Upper lobe of left lung (tissue), 4 donors: Measurements from ENCODE around the gene KRTAP10-4.

Source experiments
- POLR2A ChIP-seq, 4 donors: fragments of 450-650 bp; IDR thresholded peaks; one replicate each; pipeline ENCODE4 v1.5.1; 2016 to 2017; ENCODE audit warnings: antibody characterized with exemption in 4 of 4, mild to moderate bottlenecking in 2 of 4
- POLR2AphosphoS5 ChIP-seq, 2 donors: sonication (generic); formaldehyde crosslinking; IDR thresholded peaks; one replicate each; pipeline ENCODE4 v1.5.1; 2017; ENCODE audit warnings: antibody characterized with exemption in 2 of 2
- TF ChIP-seq, protein P1 (sequence below), 6 experiments: fragments of 450-650 bp in 4 of 6; fragments of 200-600 bp in 2 of 6; sonication (generic) in 2 of 6; IDR thresholded peaks; one replicate each; pipeline ENCODE4 v1.5.1; 2016 to 2019; ENCODE audit warnings: antibody characterized with exemption in 6 of 6

DNA sequence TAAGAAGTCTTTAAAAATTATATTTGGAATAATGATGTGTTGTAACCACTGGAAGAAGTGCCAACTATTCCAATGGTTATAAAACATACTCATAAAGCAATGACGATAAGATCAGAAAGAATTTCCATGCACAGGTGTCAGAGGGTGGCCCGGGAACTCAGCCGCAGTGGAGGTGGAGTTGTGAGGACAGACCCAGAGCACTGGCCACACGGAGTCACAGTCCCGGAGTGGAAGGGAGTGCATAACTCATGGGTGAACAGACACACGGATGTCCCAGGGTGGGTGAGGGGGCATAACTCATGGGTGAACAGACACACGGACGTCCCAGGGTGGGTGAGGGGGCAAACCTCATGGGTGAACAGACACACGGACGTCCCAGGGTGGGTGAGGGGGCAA lies 2.5 kb downstream of the KRTAP10-4 start:
- TF ChIP-seq POLR2A (IDR thresholded peaks at IDR 0.05) = no peak
- TF ChIP-seq, protein P1, sequence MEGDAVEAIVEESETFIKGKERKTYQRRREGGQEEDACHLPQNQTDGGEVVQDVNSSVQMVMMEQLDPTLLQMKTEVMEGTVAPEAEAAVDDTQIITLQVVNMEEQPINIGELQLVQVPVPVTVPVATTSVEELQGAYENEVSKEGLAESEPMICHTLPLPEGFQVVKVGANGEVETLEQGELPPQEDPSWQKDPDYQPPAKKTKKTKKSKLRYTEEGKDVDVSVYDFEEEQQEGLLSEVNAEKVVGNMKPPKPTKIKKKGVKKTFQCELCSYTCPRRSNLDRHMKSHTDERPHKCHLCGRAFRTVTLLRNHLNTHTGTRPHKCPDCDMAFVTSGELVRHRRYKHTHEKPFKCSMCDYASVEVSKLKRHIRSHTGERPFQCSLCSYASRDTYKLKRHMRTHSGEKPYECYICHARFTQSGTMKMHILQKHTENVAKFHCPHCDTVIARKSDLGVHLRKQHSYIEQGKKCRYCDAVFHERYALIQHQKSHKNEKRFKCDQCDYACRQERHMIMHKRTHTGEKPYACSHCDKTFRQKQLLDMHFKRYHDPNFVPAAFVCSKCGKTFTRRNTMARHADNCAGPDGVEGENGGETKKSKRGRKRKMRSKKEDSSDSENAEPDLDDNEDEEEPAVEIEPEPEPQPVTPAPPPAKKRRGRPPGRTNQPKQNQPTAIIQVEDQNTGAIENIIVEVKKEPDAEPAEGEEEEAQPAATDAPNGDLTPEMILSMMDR (IDR thresholded peaks at IDR 0.05) = no peak
- no peak for TF ChIP-seq POLR2AphosphoS5 (IDR thresholded peaks at IDR 0.05)
